Stimulated activated naive CD8-positive, alpha-beta T cell treated with anti-CD3 and anti-CD28 coated beads, Interleukin-15, Interleukin-2, amounts not matched to agents 100 U/mL and 50 U/mL, for 24 hours (primary cell): ENCODE data around the gene BAHCC1.

ENCODE experiments used
- ATAC-seq: fragments of 150-1000 bp; cut with Tn5 transposase; one replicate; pipeline ENCODE4 v1.10.0; 2021
- DNase-seq: peaks from one replicate; pipeline ENCODE4 v3.0.0; 2021

Gene BAHCC1

DNA sequence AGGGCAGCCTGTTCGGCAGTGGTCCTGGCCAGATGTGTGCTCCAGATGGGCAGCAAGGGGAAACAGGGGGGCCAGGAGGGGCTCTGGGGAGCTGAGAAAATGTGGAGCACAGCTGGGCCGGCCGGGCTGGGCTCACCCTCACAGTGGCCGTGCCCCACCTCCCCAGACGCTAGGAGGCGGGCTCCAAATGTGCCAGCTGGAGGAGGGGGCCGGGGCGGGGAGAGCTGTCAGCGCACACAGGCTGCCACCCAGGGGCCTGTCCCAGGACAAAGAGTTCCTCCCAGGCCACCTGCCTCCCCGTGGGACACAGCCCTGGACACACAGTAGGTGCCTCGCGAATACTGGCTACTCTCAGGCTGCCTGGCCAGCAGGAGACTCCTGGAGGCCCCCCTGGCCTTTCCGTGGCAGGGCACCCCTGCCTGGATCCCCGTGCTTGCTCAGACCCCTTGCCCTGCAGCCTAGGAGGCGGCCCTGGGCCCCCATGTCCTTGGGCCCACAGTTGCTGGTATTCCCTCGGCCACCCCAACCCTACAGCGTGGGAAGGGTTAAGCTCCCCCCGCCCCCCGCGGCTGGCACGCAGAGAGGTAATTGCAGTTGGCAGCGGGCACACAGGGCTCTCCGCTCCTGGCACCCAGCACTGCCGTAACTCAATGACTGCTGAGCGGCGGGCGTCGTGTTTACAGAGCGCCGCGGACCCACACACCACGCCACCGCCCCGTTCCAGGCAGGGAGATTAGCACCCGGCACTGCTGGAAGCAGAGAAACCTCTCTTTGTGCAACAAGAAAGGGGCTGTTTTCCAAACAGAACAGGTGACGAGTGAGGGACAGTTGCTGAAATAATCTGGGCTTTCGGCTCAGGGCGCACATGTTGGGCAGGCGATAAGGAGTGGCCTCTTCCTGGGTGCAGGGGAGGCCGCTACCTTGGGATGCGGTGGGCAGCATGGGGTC is 32.2 kb downstream of the BAHCC1 start:
- DNase-seq, result no peak
- ATAC-seq, result no peak

- ATAC-seq (peak; percentile 20), DNase-seq (no peak)
Measured at GRCh38 chr17:81428121-81428515, 32.9 kb downstream of the BAHCC1 start.

DNA sequence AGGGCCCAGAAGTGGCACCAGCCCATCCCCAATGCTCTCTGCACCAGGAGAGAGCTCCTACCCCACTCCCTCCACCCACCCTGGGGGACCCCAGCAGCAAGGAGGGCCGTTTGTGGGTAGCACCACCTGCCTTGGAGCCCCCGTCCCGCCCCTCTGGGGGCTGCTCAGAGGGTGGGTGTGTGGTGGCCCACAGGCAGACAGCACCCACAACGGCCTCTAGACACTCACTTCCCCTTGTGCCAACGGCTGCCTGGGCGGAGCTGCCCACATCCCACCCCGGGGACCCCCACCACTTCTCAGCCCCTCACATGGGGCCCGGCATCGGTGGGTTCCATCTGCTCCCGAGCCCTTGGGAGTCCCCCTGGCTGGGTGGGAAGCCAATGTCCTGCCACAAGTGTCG is 33.3 kb downstream of the BAHCC1 start:
- ATAC-seq, result no peak
- DNase-seq, result no peak

DNA sequence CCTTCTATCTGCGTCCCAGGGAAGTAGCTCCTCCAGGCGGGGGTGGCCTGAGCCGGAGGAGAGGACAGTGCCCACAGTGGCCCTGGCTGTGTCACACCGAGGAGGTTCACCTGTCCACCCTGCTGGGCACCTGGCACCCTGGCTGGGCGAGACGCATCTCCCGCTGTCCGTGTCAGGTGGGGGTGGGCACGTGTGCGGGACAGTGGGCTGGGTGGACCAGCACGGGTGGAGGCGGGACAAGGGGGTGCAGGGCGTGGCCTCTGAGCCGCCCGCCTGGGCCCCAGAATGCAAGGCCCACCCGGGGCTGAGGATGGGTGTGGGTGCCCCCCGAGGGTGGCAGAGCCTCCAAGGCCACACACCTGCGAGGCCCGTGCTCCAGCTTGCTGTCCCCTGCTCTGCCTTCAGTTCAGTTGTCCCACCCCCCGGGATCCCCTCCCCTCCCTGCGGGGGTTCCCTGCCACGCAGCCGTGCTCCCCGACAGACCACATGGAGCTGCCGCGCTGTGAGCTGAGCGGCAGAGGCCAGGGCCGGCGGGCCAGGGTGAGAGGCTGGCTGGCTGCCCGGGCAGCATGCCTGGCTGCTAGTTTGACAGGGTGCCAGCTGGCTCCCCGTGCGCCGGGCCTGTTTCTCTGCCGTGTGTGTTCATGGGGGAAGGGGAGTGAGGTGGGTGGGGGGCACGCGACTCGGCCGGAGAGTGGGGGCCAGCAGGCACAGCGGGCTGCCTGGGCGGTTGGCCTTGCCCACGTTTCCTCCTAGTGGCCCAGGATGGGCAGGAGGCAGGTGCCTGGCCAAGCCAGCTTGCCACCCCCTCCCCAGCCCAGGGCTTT is 33.9 kb downstream of the BAHCC1 start:
- ATAC-seq (no peak), DNase-seq (peak; percentile 27)

DNA sequence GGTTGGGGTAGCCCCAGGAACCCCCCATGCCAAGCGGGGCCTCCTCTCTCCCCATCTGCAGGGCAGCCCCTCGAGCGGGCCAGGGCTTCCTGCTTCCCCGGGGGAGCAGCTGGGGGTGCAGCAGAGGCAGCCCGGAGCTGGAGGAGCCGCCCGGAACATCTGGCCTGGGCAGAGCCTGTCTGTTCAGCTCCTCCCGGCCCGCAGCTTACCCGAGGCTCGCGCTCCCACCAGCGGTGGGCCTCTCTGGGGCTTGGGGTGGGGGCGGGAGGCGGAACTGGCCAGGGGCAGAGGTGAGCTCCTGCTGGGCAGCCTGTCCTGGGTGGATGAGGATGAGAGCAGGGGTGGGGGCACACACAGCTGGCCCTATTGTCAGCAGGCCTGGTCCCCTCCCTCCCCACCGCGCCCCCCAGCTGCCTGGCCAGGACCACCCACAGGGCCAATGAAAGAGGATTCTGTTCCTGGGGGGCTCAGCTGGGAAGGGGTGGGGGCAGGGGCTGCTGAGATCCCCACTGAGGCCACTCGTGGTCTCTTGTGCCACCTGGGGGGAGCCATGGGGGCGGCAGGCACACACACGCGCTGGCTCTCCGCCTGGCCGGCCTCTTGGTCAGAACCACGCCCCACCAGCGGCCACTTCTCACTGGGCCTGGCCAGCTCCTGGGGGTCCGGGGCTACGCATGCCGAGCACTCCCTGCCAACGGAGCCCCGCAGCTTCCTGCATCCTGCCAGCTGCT is 34.7 kb downstream of the BAHCC1 start:
- ATAC-seq (no peak), DNase-seq (no peak)

DNA sequence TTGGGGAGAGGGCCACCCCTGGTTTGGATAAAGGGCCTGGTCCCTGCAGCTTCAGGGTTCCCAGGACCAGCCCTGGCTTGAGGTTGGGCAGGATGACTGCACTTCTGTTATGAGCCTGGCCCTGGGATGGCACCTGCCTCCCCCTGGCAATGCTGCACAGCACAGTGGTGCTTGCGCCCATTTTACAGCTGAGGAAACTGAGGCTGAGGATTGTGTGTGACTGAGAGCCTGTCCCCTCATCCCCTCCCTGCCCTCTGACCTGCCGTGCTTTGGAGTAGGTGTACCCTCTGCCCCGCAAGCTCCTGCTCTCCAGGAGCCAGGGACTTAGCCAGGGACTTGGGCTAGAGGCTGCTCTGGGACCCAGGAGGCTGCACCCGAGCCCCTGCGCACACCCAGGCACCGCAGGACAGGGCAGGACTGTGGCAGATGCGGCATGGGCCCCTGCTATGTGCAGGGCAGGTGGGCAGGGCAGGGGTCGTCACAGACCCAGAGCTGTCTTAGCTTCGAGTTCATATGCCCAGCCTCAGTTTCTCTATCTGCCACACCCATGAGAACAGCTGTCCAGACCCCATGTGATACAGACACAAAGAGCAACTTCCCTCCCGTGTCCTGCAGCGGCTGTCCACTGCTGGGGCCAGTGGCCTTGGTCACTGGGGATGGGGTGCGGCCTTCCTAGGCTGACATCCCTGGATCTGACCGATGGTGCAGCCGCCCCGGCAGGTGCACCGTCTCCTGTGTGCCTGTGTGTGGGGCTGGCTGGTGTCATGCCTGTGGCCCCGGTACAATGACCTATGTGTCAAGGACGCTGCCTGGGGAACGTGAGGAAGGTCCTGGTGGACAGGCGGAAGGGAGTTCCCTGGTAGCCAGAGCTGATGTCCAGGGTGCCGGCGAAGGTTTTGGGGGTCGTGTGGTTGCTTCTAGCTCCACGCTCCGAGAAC is 36.6 kb downstream of the BAHCC1 start:
- DNase-seq (no peak), ATAC-seq (no peak)

DNA sequence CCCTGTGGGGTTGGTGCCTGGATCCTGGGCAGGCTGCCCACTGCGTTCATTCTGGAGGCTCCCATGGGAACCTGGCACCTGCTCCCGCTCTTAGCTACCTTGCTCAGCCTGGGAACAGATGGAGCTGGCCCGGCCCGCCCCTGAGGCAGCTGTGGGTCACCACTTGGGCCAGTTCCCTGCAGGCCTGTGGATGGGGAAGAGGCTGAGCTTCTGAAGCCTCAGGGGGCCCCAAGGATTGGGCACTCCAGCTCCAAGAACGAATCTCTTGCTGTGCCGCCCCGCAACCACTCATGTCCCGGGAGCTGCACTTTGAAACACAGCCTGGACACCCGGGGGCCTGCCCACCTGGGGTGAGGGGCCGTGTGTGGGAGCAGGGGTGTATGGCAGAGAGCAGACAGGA is 37.7 kb downstream of the BAHCC1 start:
- DNase-seq (no peak), ATAC-seq (no peak)

GRCh38 chr17:81433656-81434055 is 38.4 kb downstream of the BAHCC1 start:
- ATAC-seq (no peak), DNase-seq (no peak)

DNA sequence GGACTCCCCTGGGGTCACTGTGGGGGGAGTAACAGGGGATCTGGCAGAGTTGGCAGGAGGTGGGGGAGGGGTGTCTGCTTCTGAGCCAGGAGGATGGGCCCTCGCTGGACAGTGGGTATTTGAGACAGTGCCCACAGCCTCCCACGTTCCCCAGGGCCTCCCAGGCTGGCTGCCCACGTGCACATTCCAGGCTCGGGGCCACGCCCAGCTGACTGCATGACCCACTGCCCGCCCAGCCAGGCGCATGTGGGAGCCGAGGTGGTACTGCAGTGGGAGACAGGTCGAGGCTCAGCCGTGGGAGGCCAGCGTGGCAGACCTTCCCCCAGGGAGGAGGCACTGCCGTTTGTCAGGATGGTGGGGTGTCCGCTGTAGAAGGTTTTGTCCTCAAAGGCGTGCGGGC is 38.8 kb downstream of the BAHCC1 start:
- ATAC-seq, result no peak

DNA sequence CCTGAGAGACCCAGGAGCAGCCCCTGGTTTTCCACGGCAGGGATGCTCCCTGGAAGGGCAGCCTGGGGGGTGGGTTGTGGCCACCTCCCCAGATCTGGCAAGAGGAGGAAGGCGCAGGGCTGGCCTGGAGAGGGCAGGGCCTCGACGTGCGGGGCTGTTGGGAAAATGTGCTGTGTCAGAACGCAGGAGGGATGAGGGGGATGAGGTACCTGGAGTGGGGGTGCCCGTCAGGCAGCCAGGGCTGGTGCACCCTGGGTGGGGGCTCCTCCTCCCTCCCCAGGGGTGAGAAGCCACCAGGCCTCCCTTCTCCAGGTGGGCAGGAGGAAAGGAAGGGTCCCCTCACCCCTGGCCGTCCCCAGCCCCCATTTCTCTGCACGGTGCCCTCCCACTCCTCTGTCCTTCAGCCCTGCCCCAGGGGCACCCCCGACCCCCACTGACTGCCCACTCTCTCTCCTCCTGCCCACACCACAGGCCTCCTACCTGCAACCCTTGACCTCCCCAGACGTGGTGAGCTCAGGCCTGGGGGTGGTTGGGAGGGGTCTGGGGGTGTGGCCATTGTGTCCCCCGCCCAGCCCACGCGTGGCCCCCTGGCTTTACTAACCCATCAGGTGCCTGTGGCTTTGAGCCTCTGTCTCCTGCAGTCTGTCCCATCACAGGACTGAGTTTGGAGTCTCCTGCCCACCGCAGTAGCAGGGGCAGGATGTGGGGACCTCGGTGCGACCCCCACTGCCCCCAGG is 39.6 kb downstream of the BAHCC1 start:
- no peak for DNase-seq
- ATAC-seq, result no peak

More for the DNA sequence above, 38.8 kb downstream of the BAHCC1 start:
- DNase-seq, result no peak

DNA sequence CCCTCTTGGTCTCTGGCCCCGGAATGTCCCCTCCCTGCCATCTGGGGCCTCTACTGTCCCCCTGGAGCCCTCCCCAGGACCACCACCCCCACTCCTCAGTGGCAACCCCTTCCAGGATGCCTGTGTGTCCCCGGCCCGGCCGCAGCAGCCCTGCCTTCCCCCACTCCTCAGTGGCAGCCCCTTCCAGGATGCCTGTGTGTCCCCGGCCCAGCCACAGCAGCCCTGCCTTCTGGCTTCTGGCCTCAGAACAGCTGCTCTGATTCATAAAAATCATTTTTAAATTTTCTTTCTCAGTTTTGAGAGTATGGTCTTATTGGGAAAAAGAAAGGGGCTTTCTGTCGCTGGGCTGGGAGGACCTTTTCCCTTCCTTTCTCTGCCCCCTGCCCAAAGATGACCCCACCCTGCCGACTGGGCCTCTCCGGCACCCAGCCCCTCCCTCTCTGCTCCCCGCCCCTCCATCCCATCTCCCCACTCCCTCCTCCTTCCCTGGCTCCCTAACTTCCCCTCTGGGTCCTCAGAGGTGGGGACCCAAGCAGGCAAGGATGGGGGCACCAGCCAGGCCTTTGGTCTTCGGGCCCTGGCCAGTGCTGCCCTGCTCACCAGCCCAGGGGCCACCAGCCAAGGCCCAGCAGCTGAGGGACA is 40.5 kb downstream of the BAHCC1 start:
- DNase-seq (no peak), ATAC-seq (no peak)

GRCh38 chr17:81436294-81436849 is 41.1 kb downstream of the BAHCC1 start:
- no peak for ATAC-seq
- DNase-seq, result no peak

DNA sequence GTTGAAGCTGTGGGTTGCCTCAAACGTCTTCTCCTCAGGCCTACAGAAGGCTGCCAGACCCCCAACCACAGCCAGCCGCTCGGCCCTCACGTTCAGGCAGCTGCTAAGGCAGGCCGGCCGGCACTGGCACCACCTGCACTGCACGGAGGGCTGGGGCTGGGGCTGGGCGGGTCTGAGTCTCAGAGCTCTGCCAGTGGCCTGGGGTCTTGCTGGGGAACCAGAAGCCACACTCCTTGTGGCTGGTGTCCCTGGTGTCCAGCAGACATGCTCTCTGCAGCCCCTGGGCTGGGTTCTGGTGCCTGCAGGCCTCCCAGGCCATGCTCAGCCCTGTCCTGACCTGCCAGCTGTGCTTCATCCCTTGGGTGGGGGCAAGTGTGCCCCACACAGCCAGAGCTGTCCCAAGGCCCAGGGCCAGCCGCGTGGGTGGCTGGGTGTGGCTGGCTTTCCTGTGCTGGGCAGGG is 42.0 kb downstream of the BAHCC1 start:
- DNase-seq (no peak), ATAC-seq (no peak)

- ATAC-seq (no peak), DNase-seq (no peak)
Measured at GRCh38 chr17:81438007-81438659, 42.9 kb downstream of the BAHCC1 start.

GRCh38 chr17:81438688-81439087 is 43.4 kb downstream of the BAHCC1 start:
- DNase-seq (no peak), ATAC-seq (no peak)

GRCh38 chr17:81440051-81440471 is 44.8 kb downstream of the BAHCC1 start:
- ATAC-seq (no peak), DNase-seq (no peak)

DNA sequence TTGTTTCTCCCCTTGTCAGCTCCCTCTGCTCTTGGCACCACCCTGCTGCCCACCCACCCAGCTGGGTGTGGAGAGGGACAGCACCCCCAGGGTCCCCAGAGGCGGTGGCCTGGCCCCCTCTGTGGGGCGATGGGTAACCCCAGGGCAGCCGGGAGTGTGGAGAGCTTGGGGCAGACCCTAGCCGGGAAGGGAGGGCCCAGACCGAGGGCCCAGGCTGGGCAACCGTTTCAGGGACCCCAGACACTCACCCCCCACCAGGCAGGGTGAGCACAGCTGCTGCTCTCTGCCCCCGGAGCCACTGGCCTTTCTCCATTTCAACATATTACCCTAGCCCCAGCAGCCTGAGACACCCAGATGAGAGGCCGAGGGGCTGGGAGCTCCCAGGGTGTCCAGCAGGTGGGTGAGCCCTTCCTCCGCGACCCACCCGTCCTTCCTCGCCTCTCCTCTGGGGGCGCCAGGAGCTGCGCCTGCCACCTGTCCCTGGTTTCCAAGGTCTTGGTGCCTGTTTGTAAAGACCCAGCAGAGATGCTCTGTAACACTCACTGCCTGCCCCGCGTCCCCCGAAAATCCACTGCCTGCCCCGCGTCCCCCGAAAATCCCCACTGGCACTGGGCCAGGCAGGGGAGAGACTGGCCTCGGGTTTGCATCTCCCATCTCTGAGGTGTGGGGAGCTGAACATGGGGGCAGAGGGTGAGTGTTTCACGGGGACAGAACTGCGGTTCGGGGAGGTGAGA is 45.4 kb downstream of the BAHCC1 start:
- peak; percentile 10 for ATAC-seq
- peak; percentile 46 for DNase-seq

DNA sequence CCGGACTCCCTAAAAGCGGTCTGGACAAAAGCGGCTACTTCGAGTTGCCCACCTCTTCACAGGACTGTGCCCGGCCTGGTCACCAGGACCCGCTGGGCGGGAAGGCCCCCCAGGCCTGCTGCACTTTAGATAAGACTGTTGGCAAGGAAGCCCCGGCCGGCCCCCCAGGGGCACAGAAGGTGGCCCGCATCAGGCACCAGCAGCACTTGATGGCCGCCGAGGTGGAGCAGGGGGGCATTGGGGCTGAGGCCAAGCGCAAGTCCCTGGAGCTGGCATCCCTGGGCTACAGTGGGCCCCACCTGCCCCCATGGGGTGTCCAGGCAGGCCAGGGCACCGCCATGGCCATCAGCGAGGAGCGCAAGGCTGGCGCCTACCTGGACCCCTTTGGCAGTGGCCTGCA is 47.5 kb downstream of the BAHCC1 start:
- DNase-seq, result no peak
- ATAC-seq, result no peak
